ENCODE data around the gene CALY.
"Not testable (repeated sequence)": the region's sequence is repeated elsewhere in the genome, so short reads cannot be mapped to it uniquely, and the experiment has no call there.

Gene CALY

DNA sequence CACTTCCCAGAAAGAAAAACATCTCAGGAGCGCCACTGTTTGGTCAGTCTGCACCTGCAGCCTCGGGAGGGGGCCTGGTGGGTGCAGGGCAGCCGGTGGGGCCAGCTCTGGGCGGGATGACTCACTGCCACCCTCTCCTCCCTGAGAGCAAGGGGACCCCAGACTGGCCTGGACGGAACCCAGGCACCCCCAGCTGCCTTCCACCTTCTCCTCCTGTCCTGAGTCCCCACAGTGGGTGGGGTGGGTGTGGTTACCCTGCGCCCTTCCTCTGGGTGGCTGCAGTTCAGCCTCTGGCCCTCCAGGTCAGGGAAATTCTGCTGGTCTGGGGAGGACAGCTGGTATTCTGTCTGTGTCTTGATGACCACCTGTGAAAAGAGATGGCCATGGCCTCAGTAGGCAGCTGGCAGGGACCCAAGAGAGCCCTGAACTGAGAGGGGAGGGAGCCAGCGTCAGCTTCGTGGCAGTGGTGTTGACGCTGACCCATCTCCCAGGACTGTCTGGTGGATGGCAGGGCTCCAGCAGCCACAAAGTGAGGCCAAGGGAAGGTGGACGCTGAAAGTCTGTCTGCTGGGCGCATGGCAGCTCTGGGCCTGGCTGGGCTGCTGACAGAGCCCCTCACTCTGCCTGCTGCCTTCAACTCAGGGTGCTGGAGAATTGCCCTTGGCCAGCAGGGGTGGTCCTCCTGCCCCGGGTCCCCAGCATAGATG is 8.9 kb downstream of the CALY start:
- no peak for DNase-seq

DNA sequence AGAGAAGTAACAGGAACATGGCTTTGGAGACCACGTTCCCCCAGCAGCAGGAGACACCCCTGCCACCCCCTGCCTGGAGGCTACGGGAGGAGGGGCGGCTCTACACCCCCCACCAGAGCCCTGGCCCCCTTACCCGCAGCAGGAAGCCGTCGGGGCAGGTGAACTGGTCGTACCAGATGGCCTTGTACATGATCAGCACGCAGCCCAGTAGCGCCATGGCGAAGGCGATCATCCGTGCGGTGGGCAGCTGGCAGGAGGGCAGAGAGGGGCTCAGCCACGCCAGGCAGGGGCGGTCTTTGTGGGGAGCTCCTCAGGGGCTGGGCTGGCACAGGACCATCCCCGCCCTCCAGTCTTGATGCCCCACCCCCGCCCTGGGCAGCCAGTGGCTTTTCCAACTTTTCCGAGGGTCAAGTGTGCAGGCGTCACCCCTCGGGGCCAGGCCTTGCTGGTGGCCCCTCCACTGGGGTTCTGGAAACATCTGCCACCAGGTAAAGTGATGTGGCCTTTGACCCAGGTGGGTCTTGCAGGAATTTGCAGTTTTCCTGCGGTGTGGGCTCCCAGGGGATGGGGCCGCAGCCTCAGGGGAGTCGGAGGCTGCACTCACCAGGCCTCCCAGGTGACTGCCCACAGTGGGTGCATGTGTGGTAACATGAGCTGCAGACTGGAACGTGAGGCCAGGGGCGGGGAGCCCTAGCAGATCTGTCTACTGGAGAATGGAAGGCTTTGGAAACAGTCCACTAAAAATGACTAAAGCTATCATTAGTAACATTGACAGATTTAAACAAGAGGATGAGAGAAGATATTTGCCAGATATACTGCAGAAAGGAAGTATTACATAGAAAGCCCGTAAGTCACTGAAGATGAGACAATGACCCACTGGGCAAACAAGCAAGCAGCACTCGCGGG is 9.7 kb downstream of the CALY start:
- no peak for DNase-seq

DNA sequence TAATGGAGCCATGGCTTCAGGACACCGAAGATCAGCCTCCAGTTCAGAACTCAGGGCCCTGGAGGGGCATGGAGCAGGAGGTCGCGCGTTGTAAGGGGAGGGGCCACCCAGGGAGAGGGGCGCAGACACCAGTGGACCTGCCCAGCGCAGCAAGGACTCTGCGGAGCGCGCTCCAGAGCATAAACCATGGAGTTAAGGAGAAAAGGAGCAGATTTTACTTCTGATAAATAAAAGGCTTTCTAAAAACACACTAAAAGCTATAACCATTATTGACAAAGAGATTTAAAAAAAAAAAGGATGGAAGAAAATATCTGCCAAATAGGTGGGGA is 10.5 kb downstream of the CALY start:
- no peak for DNase-seq

DNA sequence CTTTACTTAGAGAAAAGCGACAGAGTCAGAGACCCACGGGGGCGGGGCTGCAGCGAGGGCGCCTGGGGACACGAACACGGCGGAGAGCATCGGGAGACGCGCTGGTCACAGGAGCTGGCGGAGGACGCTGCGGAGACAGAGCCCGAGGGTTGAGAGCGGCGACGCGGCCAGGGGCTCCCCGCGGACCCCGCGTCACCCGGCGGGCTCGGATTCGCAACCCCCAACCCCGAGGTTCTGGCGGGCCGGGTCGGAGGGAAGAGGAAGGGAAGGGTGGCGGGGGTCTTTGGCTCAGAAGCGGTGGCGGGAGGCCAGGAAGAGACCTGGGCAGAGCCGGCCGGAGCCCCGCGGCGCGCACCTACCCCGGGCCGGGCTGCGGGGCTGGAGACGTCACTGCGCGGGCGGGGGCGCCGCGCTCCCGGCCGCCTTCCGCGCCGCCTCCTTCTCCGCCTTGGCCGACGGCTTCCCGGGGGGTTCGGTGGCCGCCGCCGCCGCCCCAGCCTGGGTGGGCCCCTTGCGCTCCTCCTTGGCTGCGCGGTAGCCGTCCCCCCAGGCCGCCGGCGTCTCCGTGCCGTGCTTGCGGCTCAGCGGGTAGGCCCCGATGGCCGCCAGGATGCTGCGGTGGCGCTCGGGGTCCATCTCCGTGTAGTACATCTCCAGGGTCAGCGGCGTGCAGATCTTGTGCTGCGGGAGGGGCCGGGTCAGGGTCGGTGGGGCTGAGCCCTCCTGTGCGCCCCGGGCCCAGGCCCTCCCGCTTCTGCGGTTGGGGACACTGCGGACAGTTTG is 11.1 kb downstream of the CALY start:
- no peak for DNase-seq

DNA sequence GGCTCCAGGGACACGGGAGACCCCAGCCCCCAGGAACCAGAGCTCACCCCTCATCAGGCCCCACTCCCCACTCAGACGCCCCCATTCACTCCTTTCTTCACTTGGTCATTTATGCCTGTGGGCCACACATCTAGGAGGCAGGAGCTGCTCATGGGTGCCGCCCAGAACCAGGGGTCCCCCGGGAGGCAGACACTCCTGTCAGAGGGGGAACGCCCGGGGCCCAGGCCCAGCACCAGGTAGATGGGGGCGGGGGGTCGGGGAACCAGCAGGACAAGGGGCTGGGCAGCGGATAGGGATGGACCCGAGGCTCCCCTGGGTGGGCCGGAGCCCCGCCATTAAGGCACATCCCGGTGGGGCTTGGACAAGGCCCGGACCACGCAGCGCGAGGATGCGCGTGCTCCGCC is 11.8 kb downstream of the CALY start:
- no peak for DNase-seq

DNA sequence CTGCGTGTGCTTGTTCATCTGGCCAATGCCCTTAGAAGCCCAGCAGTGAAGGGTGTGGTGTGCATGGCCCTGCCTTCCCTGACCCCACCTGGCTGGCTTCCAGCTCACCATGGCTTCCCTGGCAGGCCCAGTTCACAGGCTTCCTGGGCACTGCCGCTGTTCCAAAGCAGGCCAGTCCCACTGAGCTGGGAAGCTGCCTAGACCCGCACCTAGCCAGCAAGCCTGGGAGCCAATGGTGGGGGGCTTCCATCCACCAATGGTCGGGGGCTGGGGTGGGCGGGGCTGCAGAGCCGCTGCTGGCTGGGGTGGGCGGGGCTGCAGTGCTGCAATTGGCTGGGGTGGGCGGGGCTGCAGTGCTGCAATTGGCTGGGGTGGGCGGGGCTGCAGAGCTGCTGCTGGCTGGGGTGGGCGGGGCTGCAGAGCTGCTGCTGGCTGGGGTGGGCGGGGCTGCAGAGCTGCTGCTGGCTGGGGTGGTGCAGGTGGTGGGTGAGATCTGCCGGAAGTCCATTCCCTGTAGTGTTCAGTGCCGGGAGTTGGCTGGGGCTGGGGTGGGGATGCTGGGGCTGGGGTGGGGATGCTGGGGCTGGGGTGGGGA is 12.4 kb downstream of the CALY start:
- peak; percentile 83 for DNase-seq

DNA sequence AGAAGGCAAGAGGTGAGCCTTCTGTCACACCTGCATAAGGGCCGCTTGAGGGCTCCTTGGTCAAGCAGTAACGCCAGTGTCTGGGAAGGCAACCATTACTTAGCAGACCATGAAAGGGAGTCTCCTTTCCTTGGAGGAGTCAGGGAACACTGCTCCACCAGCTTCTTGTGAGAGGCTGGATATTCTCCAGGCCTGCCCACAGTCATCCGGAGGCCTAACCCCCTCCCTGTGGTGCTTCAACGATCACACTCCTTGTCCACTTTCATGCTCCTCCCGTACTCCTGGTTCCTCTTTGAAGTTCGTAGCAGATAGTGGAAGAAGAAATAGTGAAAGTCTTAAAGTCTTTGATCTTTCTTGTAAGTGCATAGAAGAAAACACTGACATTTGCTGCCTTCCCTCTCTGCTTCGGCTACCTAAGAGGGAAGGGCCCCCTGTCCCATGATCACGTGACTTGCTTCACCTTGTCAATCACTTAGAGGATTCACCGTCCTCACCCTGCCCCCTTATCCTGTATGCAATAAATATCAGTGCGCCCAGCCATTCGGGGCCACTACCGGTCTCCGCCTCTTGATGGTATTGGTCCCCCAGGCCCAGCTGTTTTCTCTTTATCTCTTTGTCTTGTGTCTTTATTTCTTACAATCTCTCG is 14.5 kb downstream of the CALY start:
- not testable (repeated sequence) for DNase-seq

DNA sequence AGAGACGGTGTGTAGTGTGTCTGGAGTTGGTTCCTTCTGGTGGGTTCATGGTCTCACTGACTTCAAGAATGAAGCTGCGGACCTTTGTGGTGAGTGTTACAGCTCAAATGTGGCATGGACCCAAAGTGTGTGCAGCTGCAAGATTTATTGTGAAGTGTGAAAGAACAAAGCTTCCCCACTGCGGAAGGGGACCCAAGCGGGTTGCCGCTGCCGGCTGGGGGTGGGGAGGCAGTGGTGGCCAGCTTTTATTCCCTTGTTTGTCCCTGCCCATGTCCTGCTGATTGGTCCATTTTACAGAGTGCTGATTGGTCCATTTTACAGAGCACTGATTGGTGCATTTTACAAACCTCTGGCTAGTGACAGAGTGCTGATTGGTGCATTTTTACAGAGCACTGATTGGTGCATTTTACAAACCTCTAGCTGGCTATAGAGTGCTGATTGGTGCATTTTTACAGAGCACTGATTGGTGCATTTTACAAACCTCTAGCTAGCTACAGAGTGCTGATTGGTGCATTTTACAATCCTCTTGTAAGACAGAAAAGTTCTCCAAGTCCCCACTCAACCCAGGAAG is 15.8 kb downstream of the CALY start:
- DNase-seq, result not testable (repeated sequence)

DNA sequence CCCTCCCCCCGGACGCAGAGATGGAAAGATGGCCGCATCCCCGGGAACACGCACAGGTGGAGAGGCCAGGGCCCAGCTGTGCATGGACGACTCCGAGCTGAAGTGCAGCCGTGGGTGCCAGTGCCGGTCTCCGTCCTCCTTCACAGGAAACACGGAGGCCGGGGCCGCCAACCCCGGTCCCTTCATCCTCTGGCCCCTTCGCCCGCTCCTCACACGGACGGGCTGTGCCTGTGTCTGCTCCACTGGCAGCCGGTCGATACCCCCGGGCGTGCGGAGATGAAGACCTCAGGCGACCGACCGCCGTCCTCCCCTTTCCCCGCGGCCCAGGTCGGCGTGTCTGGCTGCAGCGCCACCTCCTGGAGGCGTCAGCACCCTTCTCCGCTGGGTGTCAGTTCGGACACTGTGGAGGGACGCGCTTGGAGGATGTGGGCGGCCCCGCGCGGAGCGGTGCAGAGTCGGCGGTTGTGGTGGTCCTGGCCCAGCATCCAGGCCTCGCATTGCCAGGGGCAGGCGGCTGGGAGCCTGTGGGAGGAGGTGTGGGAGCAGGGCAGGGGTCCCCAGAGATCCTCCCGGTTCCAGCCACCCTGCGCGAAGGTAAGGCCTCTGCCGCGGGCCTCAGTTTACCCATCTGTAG is 18.1 kb downstream of the CALY start:
- peak; percentile 89 for DNase-seq

DNA sequence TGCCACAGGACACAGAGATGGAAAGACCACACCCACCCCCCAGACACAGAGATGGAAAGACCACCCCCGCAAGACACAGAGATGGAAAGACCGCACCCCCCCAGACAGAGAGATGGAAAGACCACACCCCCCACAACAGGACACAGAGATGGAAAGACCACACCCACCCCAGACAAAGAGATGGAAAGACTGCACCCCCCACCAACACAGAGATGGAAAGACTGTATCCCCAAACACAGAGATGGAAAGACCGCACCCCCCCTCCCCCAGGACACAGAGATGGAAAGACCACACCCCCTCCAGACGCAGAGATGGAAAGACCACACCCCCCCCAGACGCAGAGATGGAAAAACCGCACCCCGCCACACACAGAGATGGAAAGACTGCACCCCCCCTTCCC is 20.0 kb downstream of the CALY start:
- DNase-seq, result no peak

DNA sequence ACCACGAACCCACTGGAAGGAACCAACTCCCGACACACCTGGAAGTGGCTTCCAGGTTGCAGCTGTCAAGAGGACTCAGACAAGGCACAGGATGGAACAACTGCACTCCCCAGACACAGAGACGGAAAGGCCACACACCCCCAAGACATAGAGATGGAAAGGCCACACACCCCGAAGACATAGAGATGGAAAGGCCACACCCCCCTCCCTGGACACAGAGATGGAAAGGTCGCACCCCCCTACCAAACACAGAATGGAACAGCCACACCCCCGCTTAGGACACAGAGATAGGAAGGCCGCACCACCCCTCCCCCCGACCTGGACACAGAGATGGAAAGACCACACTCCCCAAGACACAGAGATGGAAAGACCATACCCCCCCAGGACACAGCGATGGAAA is 20.4 kb downstream of the CALY start:
- no peak for DNase-seq

DNA sequence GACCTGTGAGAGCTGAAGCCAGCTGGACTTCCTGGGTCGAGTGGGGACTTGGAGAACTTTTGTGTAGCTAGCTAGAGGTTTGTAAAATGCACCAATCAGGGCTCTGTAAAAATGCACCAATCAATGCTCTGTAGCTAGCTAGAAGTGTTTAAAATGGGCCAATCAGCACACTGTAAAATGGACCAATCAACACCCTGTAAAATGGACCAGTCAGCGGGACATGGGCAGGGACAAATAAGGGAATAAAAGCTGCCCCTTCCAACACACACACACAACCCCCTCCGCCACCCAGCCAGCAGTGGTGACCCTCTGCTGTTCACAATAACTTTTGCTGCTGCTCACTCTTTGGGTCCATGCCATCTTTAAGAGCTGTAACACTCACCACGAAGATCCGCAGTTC is 20.8 kb downstream of the CALY start:
- DNase-seq, result no peak

DNA sequence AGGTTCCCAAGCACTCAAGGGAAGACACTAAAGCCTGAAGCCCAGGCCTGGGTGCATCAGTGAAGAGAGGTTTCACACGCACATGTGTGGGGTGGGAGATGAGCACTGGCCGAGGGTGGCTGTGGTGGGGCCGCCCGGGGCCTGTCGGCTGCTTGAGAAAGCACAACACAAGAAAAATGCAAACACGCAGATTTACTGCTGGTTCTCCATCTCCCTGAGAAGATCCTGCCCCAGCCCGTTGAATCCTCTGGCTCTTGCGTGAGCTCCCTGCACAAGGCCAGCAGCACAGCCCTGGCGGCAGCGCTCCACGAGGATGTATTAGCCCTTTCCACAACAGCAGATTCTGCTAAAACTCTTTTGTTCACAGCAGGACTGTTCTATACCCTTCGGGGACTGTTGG is 21.8 kb downstream of the CALY start:
- DNase-seq, result no peak

DNA sequence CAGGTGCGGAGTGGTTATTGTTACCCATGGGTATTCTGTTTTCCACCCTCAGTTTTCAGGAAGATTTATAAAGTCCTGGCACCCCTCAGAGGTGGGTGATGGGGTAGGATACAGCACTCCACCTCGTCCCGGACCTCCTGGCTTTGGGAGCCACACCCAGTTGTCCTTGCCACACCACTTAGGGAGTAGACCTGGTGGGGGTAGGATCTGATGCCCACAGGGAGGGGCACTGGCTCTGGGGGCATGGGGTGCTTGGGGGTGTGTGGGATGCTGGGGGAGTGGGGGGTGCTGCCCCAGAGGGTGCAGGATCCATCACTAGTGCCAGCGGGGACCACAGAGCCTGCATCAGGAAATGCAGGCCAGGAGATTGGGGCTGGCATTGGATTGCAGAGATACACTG is 23.5 kb downstream of the CALY start:
- DNase-seq, result no peak

DNA sequence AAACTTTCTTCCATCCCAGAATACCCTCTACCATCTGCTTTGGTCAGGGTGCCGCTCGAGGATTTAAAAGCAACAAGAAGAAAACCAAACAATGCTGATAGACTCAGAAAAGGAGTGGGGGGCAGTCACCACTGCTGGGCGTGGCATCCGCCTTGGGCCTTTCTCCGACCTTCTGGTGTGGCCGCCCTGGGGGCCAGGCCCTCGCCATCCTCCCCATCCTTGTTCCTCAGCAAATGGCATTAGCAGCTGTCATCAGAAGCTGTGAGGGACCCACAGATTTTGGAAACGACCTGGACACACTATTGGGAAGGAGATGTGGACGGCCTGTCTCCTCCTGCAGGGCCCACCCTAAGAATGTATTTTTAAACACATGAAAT is 23.9 kb downstream of the CALY start:
- no peak for DNase-seq

DNA sequence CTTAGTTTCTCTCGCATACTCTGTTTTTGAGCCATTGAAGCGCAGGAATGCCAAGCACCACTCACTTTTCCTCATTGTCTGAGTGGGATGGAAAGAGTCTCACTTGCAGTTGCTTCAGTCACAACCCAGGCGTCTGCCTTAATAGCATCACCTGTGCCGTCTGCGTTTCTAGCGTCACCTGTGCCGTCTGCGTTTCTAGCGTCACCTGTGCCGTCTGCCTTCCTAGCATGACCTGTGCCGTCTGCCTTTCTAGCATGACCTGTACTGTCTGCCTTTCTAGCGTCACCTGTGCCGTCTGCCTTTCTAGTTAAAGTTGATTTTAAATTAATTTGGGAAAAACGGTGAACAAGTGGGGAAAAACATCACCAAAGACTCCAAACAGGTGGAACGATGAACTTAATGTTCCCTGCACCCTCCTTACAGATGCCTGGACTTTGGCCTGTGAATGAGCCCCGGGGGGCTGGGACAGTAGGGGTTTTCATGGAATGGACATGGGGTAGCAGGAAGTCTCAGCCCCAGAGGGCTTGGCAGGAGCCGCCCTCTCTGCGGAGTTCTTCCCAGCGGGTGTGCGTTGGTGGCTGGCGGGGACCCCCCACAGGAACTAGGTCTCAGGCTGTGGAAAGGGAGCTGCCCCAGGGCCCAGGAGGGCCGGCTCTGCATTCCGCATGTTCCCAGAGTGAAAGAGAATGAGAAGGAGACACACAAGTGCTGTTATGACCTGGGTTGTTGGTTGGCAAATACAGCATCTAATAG is 24.5 kb downstream of the CALY start:
- DNase-seq, result no peak

DNA sequence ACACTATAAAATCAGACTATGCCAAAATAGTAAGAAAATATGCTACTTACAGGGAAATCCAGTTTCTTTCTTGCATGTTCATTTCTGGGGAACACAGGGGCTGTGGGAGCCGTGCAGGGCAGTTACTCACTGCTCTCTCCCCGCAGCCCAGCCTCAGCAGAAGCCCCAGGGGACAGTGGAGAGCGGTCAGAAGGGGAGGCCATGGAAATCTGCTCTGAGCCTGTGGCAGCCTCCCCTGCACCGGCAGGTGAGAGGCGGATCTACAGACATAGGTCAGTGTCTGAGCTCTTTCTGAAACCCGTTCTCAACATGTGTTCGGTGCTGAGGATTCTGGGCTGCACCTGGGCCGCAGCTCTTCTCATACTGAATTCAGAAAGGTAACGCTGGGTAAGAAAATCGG is 25.1 kb downstream of the CALY start:
- no peak for DNase-seq

DNA sequence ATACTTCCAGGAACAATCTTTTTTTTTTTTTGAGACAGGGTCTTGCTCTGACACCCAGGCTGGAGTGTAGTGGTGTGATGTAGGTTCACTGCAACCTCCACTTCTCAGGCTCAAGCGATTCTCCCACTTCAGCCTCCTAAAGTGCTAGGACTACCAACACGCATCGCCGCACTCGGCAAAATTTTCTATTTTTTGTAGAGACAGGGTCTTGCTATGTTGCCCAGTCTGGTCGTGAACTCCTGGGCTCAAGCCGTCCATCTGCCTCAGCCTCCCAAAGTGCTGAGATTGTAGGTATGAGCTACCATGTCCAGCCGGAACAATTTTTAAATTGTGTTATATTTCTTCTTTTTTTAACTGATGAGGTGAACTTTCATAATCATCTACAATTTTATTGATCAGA is 25.9 kb downstream of the CALY start:
- no peak for DNase-seq

DNA sequence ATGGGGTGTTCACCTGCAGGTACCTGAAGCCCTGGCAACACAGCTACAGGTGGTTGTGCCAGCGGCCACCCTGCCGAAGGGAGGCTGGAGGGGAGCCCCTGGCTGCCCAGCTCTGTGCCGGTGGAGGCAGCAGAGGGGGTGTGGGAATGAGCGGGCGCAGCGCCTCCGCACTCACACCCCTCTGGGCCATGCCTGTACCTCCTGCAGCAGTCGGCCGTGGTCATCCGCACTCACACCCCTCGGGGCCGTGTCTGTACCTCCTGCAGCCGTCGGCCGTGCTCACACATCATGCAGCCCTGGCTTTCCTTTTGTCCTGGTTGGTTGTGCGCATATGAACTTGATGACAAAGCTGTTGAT is 26.3 kb downstream of the CALY start:
- DNase-seq, result no peak

DNA sequence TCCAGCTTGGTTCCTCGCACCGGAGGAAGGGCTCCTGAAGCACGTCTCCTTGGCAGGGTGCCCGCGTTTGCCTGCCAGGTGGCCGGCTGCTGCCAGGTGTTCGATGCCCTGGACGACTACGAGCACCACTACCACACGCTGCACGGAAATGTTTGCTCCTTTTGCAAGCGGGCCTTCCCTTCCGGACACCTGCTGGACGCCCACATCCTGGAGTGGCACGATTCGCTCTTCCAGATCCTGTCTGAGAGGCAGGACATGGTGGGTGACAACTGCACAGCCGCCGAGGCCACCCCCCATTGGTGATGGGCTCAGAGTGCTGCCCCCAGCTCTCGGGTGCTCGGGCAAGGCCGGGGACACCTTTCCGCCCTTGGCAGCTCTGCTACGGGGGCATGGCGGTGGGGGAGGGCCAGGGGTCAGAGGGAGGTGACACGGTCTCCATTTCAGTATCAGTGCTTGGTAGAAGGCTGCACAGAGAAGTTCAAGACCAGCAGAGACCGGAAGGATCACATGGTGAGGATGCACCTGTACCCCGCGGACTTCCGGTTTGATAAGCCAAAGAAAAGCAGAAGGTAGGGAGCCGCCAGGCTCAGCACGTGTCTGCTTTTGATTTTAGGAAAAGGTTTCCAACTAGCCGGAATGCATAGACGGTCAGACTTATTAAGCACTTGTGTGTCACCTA is 26.8 kb downstream of the CALY start:
- DNase-seq, result no peak
